Measurements from ENCODE around the gene AK5. TPM values are rescaled to one million over a fixed set of nuclear protein-coding genes. Genes with fewer than 3 reads are reported as not detected.
"Not testable (repeated sequence)": the region's sequence is repeated elsewhere in the genome, so short reads cannot be mapped to it uniquely, and the experiment has no call there.

Gene AK5
- total RNA-seq, 4 donors from 2014 or later: 0.79 to 4.1 TPM; not detected in 2

GRCh38 chr1:77531596-77532280 lies 249.9 kb downstream of the AK5 start:
- H3K4me3 ChIP-seq; H3K9me3 ChIP-seq; H3K36me3 ChIP-seq; intact Hi-C loops (cut with DNase I; ENCODE audit: low total_unique reads); H3K4me1 ChIP-seq; H3K27me3 ChIP-seq; H3K27ac ChIP-seq; DNase-seq: not testable (repeated sequence)
- in situ Hi-C loops (cut with MboI; ENCODE audit: low pct_ligation_motif_present in 1 of 4, low pct_unique_long_range_greater_than_20kb in 1 of 4, low sequenced_read_pairs in 3 of 4): loop anchor here in 2 of 4 donors (10.0 to 25.0 kb wide), 2 partner anchors 369 to 377 kb away; no protein-coding TSS in a partner anchor
- WGBS, 2 donors (ENCODE audit: low coverage in 1 of 2): 96% methylated on average over 40 of the region's 49 CpGs; no CpG with 5 or more reads in 1 of the 2 donors

- Histone ChIP-seq H3K9me3 (no peaks in the 10 kb centered on the region), H3K27ac (no peak overlapping the region), H3K36me3 (no peaks in the 10 kb centered on the region), H3K4me1 (no peaks in the 10 kb centered on the region), H3K27me3 (no peaks in the 10 kb centered on the region), H3K4me3 (no peak overlapping the region)
- no peak for DNase-seq
- TF ChIP-seq POLR2A (IDR thresholded peaks at IDR 0.05) (no peak), EP300 (IDR thresholded peaks at IDR 0.05; ENCODE audit: low read depth) (no peak), POLR2AphosphoS5 (IDR thresholded peaks at IDR 0.05) (no peak), CTCF (IDR thresholded peaks at IDR 0.05) (no peak)
- 81 to 85% methylated on average over 3 to 4 of the region's 4 CpGs for WGBS, 2 donors (ENCODE audit: low coverage in 1 of 2)
- intact Hi-C loops (cut with DNase I; ENCODE audit: low total_unique reads): no loop called here
- in situ Hi-C loops (cut with MboI; ENCODE audit: low pct_ligation_motif_present in 1 of 4, low pct_unique_long_range_greater_than_20kb in 1 of 4, low sequenced_read_pairs in 3 of 4): loop anchor here in 2 of 4 donors (10.0 to 25.0 kb wide), 2 partner anchors 370 to 378 kb away; no protein-coding TSS in a partner anchor
These were observed 250.8 kb downstream of the AK5 start for GRCh38 chr1:77532641-77533040.

- Histone ChIP-seq H3K9me3 (no peaks in the 10 kb centered on the region), H3K27ac (no peak overlapping the region), H3K27me3 (no peaks in the 10 kb centered on the region), H3K36me3 (no peaks in the 10 kb centered on the region), H3K4me1 (peaks cover 0 to 4% (median 0%) of the 10 kb centered on the region in 4 donors), H3K4me3 (no peak overlapping the region)
- in situ Hi-C loops (cut with MboI; ENCODE audit: low pct_ligation_motif_present in 1 of 4, low pct_unique_long_range_greater_than_20kb in 1 of 4, low sequenced_read_pairs in 3 of 4) (loop anchor here in 2 of 4 donors (10.0 to 25.0 kb wide), 2 partner anchors 371 to 379 kb away; no protein-coding TSS in a partner anchor), intact Hi-C loops (cut with DNase I; ENCODE audit: low total_unique reads) (no loop called here)
- TF ChIP-seq CTCF (IDR thresholded peaks at IDR 0.05) (peak; percentile 73 to 85 (median 81)), POLR2A (IDR thresholded peaks at IDR 0.05) (no peak), POLR2AphosphoS5 (IDR thresholded peaks at IDR 0.05) (no peak), EP300 (IDR thresholded peaks at IDR 0.05; ENCODE audit: low read depth) (no peak)
- DNase-seq: peak; percentile 51
- 0 to 22% methylated on average over 4 to 11 of the region's 11 CpGs for WGBS, 2 donors (ENCODE audit: low coverage in 1 of 2)
These were observed 252.0 kb downstream of the AK5 start for GRCh38 chr1:77533660-77534305.

GRCh38 chr1:77534456-77534855 lies 252.6 kb downstream of the AK5 start:
- WGBS, 2 donors (ENCODE audit: low coverage in 1 of 2): 81% methylated on average over 3 to 5 of the region's 5 CpGs
- in situ Hi-C loops (cut with MboI; ENCODE audit: low pct_ligation_motif_present in 1 of 4, low pct_unique_long_range_greater_than_20kb in 1 of 4, low sequenced_read_pairs in 3 of 4): loop anchor here in 2 of 4 donors (10.0 to 25.0 kb wide), 2 partner anchors 372 to 380 kb away; no protein-coding TSS in a partner anchor
- intact Hi-C loops (cut with DNase I; ENCODE audit: low total_unique reads): no loop called here

More at GRCh38 chr1:77534456-77534855, 252.6 kb downstream of the AK5 start:
- H3K36me3 ChIP-seq: no peaks in the 10 kb centered on the region
- no peaks in the 10 kb centered on the region for H3K9me3 ChIP-seq
- TF ChIP-seq EP300 (IDR thresholded peaks at IDR 0.05; ENCODE audit: low read depth) (no peak), CTCF (IDR thresholded peaks at IDR 0.05) (no peak), POLR2AphosphoS5 (IDR thresholded peaks at IDR 0.05) (no peak), POLR2A (IDR thresholded peaks at IDR 0.05) (no peak)
- no peak overlapping the region for H3K27ac ChIP-seq
- H3K4me1 ChIP-seq: peaks cover 0 to 6% (median 1%) of the 10 kb centered on the region in 4 donors
- DNase-seq: no peak
- H3K4me3 ChIP-seq: no peak overlapping the region
- H3K27me3 ChIP-seq: no peaks in the 10 kb centered on the region

Measured in transverse colon (tissue), 4 donors.